GDM1 (cell line): ENCODE data around the gene NFIA.

Source experiments
- DNase-seq: peaks from one replicate; lab custom pipeline; 2025; lab: John Stamatoyannopoulos, UW

NFIA gene

DNA sequence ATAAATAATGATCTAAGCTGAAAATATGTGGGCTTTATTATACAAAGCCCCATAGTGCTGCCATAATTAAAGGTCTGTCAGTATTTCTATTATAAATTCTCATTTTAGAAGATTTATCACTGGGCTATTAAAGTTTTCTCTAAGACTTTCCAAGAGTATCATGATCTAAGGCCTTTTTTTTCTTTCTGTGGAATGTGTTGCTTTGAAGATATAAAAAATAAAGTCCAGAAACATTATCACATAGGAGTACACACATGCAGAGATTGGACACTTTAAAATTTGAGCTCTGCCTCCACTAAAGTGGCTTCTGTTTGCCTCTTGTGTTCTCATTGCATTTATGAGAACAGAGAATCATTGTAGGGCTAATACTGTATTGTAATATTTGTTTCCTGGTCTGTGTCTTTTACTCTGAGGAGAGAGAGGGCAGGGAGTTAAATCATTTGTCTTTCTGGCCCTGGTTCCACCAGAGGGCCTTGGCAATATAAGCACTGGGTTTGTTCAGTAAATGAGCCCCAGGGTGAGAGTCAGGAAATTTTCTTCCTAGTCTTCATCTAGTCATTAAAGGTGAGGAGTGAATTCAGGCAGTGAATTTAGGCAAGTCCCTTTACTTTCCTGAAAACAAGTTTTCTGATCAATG is 70.2 kb downstream of the NFIA start:
- DNase-seq, result no peak

DNA sequence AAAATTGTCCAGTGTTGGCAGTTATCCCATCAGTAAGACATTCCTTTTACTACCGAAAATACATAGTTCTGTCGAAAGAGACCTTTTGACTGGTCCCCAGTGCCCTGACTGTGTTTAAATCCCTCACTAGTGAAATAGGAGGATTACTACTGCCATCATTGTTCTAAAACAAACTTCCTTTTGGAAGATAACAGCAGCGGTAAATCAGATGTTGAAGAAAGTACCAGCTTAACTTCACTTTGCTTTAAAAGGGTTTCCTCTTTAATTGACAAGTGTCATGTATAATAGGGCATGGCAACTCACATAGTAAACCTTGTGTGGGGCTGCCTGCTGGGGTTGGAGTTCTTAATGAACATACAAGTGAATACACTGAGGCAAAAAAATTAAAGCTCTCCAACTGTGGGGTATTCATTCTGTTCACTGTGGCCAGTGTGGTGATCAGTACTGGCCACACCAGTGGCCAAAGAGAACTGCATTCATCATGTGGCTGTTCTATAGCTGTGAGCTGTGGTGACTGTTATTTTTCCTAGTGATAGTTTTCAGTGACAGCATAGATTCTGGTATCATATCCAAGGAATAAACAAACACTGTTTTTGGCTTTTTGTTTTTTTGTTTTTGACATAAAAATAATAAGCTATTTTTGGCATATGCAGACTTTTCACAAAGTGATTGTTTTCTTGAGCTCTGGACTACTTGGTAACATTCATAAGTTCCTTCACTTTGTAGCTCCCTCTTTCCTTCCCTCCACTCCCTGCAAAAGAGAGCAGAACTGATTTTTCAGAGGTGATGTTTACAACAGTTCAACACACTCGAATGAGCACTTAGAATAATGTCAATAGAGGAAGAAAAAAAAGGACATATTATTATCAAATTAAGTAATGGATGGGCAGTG is 74.5 kb downstream of the NFIA start:
- DNase-seq, result no peak

DNA sequence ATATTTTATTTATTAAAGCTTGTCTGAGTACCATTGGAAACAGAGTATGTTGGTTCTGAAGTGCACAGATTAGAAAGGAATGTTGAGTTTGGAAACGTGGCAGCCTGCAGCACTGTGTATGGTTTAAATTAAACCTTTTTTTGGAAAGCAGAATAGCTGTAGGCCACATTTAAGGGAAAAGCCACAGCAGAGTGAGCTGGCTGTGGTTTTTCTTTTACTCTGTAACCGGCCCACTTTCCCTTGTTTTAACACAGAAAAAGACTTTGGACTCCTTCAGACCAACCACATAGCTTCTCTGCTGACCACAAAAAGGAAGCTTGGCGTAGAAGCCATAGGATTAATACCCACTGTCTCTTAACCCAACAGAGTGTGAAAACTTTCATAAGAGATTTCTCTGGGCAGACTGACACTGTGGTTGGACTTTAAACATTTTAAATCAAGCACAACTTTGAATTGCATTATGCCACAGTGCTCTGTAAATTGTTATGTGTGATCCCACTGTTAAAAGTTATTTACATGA is 75.2 kb downstream of the NFIA start:
- peak; percentile 10 for DNase-seq

DNA sequence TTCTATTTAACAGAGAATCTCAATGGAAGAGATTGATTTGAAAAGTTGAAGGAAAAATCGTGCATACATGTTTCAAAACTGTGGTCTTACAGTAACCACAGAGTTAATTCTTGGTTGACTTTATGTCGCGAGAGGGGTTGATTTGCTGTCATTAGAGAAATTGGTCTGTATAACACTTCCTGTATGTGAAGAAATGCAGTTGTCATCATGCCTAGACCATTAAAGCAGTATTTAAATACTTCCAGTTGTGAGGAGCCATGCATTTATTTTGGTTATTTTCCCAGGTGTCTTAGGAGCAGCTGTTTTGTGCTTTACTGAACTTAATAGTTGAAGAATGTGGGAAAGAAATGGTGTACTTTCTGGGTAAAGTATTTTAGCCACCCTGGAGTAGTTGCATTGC is 76.2 kb downstream of the NFIA start:
- no peak for DNase-seq

DNA sequence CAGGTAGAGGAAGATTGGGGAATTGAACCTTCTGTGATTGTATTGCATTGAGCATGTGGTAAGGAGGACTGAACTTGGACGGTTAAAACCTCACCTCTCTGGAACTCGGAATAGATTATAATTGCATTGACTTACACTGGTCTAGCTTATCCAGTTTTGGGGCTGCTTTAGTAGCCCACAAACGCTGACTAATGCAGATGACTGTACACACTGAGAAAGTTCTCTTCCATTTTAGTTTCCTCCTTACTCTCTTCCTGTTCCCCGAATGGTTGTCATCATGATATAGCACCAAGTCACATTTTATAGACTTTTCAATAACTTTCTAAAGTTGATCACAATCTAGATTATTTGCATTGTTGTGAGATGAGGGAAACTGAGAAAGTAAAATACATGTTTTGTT is 78.2 kb downstream of the NFIA start:
- DNase-seq, result no peak

DNA sequence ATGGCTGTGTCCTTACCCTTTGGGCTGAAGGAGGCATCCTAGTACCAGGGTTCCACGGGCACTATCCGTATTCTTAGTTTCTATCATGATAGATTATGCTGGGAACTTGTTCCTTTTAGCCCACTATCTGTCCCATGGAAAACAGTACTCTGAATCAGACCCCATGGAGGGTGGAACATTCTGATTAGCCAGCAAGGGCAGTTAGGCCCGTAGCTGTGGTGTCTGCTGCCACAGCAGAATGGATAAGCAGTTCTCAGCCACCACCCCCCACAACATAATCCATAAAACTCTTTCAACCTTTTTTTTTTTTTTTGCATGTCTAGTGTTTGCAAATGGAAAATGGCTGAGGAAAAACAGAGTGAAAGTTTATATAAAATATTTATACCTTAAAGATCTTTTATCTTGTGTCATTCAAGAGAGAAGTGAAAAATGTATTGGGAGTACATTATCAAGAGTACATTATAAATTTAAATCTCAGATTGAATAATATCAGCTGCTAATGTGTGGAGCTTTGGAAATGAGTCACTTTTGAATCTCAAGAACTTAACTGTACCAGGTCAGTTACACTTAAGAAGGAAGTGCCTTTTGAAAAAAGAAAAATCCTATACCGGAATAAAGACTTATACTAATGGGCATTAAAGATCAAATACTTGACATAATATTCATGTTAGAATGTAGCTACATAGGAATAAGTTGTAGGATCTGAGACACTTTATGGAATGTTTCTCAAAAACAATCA is 80.3 kb downstream of the NFIA start:
- no peak for DNase-seq

DNA sequence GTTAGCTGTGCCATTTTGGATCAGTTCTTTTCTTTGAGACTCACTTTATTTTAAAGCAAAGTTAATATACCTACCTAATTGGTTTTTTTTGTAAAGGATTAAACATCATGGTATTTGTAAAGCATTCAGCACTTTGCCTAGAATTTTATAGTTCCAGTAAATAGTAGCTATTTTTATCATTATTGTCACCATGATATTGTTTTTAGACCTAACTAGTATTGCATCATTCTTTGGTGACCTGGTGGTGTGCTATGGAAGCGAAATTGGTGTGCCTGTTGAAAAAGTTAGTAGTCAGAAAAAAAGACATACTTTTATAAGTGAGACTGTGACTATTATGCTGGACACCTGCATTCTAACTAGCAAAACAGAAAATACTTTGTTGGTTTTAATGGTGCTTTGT is 81.0 kb downstream of the NFIA start:
- no peak for DNase-seq

DNA sequence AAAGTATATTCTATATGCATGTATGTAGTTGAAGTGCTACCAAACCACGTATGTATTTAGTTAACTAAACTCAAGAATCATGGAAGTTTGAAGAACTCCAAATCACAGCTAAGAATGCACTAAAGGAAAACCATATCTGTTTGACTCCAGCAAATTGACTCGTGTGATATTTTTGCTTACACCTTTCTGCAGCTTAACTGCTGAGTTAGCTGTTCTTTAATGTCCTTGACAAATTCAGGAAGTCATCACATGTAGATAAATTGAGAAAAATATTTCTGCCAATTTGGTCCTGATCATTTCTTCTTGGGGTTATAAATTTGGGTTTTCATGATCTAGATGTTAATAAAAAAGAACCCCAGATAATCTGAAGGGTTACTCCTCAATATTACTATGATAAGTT is 83.0 kb downstream of the NFIA start:
- no peak for DNase-seq

DNA sequence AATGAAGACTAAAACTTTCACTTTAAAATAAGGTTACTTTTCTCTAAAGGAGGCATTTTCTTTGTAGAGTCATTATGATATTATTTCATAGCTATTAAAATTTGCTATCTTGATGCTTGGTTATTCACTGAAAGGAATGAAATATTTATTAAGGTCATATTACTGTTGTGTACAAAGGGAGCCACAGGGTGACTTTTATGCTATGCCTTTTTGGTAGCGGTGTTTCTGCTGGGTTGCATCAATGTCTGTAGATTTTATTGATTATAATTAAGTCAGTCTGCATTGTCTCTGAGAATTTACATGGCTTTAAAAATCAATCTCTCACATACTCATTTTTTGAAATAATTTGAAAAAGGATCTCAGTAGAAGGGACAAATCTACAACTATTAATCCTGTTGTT is 84.9 kb downstream of the NFIA start:
- no peak for DNase-seq

DNA sequence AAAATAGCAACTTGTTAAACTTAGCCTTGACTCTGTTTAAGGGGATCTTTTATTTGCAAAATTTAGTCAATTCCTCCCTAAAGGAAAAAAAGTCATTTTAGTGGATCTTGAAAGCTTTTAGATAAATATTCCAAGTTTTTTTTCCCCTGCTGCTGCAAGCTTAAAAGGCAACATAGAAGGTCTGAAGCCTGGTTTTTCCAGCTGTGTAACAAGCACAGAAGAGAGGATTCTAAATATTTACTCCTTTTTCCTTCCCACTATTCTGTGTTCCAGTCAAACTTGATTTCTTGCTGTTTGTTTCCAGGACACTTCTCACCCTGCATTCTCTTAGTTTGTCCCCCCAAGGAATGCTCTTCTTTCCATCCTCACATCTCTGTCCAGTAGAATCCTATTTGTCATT is 86.7 kb downstream of the NFIA start:
- DNase-seq, result no peak

DNA sequence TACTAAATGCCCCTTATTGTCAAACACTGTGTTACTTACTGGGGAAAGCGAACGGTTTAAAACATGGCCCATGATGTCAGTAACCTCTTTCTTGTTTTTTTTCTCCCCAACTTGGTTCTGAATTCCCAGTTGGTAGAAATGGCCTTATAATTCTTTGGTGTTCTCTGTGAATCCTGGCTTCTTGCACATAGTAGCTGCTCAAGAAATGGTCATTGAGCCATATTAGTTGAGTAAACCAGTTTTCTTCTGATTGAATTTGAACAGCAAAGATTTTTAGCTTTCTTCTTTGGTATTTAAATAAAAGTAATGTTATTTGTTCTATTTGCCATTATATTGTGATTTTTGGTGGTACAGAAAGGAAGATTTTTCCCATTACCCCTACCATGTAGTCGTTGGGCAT is 87.3 kb downstream of the NFIA start:
- DNase-seq, result no peak

DNA sequence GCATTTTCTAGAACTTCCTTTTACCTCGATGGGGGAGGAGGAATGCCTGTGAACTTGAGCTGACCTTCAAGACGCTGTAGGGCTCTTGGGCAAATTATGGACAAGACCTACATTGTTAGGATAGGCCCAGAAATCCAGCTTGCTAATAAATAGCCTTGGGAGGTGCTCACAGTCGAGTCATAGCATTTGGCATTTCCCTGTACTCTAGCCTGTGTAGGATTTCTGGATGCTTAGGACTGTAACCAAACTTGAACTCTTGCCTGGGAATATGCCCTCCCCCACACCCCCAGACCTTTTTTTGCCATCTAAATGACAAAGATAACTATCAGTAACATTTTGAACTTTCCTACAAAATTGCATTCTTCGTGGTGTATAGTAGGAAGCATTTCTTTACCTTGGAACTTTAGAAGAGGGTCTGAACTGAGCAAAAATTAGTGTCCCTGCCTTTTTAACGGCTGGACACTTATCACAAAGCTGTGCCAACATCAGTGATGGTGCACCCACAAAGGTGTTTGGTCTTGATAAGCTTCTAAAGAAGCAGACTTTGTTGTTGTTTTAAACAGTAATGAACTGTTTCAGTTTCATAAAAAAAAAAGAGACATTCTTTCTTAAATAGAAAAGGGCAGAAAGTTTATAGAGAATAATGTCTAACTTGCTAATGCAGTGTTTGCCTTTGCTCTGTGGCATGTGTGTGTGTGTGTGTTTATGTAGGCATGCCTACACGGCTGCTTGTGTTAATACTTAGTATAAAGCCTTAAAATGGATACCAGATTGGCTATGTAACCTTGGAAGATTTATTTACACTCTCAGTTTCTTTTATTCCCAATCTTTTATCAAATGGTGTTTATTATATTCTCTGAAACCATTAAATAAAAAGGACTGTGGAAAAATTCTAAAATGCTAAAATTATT is 88.2 kb downstream of the NFIA start:
- no peak for DNase-seq

DNA sequence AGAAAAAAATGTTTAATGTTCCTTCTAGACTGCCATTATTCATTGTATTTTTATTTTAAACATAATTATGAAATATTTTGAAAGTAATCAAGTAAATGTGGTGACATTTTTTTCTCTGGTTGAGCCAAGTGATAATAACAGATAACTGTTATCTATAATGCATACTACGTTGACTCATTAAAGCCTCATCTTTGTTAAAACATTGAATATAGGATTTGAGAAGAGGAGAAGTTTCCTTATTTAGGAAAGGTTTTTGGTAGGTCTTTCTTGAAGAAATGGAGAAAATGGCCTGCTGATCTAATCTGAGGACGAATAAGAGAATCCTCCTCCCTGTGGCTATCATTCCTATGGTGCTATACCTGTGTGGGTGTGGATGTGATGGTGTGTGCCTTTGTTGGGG is 89.0 kb downstream of the NFIA start:
- no peak for DNase-seq

DNA sequence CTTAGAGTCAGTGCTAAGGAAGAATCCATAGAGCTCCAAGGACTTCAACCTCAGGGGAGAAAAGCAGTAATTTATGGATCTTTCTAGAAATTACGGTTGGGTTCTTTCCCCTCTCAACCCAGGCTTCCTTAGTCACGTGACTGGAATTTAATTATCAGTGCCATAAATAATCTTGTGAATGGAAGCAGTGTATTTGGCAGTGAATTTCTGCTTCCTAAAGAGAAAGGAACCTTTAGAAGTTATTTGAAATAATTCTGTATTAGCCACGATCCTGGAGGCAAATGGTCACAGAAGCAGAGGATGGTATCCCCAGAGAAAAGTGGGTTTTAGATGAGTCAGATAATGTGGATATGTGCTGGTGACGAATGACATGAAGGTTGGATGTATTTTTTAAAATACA is 89.6 kb downstream of the NFIA start:
- DNase-seq, result no peak

DNA sequence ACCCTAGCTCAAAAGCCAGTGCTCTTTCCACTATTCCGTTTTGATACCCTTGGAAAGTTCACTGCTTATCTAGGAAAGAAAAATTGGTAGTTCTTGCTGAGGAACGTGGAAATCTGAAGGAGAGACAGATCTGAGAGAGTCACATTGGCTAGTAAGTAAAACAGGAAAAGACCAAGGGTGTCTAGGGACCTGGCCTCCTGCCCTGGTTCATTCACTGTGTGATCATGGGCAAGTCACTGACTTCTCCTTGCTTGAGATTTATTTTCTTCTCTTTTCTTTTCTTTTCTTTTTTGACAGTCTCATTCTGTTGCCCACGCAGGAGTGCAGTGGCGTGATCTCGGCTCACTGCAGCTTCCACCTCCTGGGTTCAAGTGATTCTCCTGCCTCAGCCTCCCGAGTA is 90.8 kb downstream of the NFIA start:
- DNase-seq, result no peak

DNA sequence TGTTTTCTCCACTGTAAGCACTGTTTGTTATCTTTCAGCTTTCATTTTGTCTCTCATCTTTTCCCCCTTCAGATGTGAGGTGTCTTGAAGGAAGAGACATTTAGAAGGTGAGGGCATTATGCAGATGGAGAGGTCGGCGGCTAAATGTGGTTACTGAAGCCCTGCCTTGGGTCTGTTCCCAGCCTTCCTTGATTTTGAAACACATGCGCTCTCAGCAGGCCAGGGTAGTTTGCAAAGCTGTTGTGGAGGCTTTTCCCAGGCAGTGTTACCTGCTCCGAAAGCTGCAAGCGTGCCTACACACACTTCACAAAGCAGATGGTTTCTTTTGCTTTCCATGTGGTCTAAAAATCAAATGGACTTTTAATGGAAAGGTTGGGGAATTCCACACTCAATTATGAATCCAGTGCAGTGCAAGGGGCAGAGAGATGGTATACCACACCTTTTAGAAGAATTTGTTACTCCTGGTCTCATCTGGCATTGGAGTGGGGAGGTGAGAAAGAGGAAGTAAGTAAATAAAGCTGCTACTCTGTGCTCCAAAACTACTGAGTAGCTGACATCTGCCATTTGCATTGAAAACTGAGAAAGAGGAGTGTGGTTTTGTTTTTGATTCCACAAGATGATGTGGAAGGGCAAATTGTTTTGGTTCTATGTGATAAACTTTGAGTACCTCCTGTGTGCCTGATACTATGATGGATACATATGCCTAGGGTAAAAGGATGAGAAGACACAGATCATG is 91.9 kb downstream of the NFIA start:
- DNase-seq, result no peak

DNA sequence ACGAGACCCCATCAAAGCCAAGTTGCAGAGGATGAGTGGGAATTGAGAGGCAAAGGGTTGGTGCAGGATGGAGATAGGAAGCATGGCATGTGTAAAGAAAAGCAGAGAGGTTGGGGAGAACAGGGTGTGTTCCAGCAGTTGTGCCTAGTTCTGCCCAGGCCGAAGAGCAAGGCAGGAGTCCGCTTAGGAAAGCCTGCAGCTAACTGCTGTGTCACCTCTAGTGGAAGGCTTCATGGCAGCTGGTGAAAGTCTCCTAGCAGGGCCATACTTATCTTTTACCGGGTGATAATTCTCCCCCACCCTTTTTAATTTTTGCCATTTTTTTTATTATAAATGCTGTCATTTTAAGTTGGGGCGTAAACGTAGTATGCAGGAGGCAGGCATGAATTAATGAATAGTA is 93.6 kb downstream of the NFIA start:
- DNase-seq, result no peak

DNA sequence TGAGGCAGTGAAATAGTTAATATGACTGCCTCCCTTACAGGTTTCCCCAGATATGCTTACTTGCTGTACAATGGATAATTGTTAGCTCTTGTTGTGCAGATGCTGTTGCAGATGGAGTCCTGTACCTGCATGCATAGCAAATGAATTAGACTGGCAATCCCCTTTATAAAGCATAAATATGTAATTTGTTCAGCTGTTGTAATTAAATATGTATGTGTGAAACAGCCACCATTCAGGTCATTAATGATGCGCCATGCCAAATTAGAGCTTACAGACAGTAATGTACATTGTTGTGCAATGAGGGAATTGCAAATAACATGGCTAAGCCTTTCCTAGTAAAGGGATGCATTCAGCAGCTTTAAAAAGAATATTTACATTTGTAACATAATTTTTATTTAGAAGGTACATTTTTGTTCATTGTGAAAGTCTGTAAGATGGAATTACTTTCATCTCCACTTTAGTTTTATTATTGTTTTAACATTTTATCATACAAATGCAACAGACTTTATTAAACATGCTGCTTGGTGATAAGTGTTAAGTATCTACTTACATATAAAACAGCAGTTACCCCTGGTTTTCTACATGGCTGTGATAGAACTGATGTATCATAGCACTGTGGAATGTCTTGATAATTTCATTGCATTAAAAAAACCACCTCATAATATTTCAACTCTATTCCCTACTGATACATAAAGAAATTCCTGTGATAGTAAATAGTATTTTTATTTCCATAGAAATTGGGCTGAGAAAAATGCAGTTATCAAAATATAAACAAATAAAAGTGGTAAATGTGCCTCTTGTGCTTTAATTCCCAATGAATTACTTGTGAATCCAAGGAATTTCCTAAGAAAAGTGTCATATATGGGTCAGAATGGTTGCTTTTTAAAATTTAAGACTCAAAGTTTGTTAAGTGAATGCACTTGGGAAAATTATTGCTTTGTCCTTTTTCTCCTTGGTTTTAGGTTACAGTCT is 99.0 kb downstream of the NFIA start:
- DNase-seq, result no peak

DNA sequence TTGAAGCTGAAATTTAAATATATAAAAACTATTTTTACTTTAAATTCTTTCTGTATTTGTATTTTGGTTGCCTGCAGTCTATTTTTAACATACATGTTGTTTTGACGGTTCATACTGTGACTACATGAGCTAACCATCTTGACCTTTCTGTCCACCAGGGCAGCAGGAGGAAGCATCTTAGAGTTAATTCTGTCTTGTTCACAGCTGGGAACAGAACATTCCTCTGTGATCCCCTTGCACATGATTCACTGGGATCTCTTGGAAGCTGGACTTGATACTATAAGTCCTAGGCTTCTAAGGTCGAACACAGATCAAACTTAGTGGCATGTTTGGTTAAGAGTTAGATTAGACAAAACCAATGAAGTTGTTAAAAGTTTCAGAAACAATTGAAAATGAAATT is 99.7 kb downstream of the NFIA start:
- no peak for DNase-seq

DNA sequence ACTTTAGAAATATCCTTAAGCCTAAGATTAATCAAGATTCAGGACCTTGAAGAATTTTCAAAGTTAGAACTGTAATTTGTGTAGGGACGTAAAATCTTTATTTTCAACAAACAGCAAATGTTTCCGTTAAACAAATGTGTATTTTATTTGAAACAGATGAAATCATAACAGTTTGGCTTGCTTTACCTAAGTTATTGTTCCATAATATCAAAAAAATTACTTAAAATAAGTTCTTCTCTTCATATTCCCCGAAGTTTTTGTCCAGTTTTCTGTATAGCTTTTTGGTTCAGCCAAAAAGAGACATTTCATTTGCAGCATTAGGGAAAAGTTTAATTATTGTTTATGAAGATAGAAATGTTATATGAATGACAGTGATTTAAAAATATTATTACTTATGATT is 100.1 kb downstream of the NFIA start:
- DNase-seq, result no peak
